GM12875 (cell line): Measurements from ENCODE around the gene PRR30.

Experiments used
- H3K4me3 ChIP-seq: one replicate; pipeline ENCODE4 v1.5.1; 2011; ENCODE audit warnings: low read depth, low read length, control low read depth
- TF ChIP-seq, protein P1 (sequence below): IDR thresholded peaks from 2 replicates; pipeline ENCODE4 v1.5.1; 2011; ENCODE audit warnings: low read depth, mild to moderate bottlenecking, control low read depth, inconsistent platforms, low read length, moderate library complexity, borderline replicate concordance; ENCODE audit not compliant: insufficient read depth

Gene PRR30

DNA sequence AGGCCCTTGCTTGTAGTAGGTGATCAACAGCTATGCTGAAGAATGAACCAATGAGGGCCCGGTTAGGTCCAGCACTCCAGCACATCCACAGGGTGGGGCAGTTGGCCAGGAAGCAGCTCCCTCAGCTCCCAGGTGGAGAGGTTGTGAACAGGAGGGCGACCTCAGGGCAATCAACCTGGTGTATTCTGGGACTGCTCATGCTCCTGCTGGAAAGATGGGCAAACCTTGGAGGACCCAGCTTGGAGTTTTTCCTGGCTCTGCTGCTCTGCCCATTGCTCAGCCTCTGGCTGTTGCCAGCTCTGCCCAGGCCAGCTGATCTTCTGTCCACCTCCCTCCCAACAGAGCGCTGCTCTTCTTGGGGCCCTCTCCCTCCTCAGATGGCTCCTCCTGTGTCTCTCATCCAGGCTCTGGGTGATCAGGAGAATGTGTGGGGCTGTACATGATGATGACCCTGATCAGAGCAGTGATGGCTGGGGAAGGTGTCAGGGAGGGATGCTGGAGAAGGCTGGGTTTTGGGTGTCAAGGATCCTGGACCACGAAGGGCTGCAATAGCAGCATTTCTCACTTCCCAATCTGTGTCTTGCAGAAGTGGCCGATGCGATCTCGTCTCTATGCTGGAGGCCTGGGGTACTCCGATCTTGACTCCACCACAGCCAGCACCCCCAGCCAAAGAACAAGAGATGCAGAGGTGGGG lies 13.0 kb upstream of the PRR30 start:
- H3K4me3 ChIP-seq, result no peak overlapping the region
- TF ChIP-seq, protein P1, sequence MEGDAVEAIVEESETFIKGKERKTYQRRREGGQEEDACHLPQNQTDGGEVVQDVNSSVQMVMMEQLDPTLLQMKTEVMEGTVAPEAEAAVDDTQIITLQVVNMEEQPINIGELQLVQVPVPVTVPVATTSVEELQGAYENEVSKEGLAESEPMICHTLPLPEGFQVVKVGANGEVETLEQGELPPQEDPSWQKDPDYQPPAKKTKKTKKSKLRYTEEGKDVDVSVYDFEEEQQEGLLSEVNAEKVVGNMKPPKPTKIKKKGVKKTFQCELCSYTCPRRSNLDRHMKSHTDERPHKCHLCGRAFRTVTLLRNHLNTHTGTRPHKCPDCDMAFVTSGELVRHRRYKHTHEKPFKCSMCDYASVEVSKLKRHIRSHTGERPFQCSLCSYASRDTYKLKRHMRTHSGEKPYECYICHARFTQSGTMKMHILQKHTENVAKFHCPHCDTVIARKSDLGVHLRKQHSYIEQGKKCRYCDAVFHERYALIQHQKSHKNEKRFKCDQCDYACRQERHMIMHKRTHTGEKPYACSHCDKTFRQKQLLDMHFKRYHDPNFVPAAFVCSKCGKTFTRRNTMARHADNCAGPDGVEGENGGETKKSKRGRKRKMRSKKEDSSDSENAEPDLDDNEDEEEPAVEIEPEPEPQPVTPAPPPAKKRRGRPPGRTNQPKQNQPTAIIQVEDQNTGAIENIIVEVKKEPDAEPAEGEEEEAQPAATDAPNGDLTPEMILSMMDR, result no peak

DNA sequence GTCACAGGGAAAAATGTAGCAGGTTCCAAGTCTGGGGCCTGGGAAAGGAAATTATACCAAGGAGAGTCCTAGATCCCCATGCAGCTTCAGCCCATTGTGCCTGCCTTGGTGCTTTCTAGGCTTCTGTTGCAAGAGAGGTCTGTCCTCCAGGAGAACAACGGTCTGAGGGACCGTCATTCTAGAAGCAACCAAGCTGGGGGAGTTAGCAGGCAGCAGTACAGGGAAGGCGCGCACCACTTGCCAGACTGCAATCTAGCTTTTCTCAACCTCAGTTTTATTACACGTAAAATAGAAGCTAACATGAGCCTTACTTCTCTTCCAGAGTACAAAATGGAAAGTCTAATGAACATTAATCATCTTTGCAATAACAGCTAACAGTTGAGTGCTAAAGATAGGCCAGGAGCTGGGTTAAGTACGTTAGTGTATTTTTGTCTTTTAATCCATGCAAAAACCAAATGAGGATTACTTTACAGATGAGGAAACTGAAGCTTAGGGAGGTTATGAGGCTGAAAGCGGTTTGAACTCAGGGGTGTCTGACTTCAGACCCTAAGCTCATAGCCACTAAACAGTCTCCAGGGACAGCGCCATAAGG lies 11.5 kb upstream of the PRR30 start:
- TF ChIP-seq, protein P1, result no peak
- no peak overlapping the region for H3K4me3 ChIP-seq

DNA sequence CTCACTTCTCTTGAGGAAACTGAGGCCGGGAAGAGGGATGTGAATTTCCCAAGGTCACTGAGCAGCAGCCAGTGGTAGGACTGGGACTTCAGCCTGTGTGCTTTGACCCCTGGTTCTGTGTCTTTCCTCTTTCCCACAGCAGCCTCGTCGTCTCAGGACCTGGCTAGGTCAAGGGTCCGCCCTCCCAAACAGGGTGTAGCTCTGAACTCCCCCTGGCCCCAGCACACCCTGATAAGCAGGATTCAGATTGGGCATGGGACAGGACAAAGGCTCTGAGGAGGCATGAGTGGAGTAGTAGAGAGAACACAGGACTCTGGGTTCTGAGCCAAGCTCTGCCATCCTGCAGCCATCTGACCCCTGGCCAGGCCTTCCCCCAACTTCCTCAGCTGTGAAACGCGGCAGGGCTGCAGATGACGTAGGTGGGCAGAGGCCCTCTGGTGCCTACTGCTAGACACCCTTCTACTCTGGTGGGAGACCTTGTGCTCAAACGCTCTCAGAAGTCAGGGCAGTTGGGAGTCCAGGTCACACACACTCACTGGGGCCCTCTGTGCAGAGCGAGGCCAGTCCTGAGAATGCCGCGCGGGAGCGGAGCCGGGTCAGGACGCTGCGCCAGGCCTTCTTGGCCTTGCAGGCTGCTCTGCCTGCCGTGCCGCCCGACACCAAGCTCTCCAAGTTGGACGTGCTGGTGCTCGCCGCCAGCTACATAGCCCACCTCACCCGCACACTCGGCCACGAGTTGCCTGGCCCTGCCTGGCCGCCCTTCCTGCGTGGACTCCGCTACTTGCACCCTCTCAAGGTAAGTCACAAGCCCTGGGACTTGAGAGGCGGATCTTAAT lies 10.6 kb upstream of the PRR30 start:
- H3K4me3 ChIP-seq, result no peak overlapping the region
- TF ChIP-seq, protein P1, result no peak

DNA sequence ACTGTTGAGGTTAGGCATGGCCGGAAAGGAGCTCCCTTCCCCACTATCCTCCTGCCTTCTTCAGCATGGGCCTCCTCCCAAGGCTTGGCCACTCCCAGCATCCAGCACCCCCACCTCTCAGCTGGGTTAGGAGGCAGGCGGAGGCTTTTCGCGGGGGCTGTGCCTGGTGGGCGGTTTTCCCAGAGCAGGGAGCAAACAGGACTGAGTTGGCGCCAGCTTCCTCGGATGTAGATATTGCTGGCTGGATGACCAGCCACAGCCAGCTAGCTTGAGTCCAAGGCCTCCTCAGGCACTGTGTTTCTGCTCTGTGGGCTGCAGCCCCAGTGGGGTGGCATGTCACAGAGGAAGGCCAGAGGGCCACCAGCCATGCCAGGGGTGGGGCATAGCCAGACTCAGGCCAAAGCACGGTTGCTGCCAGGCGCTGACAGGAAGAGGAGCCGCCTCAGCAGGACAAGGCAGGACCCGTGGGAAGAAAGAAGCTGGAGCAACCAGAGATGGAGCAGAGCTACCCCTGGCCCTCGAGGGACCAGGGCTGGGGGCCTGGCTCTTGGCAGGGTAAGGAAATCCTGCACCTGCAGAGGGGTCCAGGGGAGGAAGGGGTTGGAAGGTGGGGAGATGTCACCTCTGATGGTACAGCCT lies 9.7 kb upstream of the PRR30 start, which contains the start of gene TCF23:
TCF23 (plus strand) TSS at position 204 of the 639 bp plus-strand sequence; CDS start at position 334, 130 bp downstream.
- TF ChIP-seq, protein P1, result no peak
- no peak within 1 kb of the TSS for H3K4me3 ChIP-seq

DNA sequence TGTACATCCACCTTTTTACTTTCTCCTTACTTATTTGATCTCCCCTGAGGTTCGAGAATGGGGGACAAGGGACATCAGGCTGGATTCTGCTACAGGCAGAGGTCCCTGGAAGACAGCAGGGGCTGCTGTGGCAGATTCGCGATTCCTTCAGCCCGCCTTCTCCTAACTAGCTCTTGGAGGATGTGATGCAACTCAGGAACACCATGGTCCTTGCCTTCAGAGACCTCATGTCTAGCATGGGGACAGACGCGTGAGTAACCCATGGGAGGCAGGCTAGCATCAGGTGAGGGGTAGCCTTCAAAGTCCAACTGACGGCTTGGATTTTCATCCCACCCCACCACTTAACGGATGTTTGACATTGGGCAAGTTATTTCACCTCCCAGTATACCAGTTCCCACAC lies 8.7 kb upstream of the PRR30 start:
- H3K4me3 ChIP-seq, result no peak overlapping the region
- TF ChIP-seq, protein P1, result no peak

DNA sequence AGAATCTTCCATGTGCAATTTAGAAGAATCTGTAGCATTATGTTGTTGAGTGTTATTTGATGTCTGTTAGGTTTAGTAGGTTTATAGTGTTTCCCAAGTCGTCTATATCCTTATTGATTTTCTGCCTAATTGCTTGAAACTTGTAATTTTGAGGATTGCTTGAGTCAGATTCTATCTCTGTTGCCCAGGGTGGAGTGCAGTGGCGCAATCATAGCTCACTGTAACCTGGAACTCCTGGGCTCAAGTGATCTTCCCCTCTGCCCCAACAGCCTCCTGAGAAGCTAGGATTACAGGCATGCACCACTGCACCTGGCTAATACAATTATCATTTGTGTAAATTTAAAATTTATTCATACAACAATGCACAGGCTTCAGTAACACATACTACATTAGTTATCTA lies 6.5 kb upstream of the PRR30 start:
- no peak overlapping the region for H3K4me3 ChIP-seq
- TF ChIP-seq, protein P1, result no peak
